AG10803 (cell line): Measurements from ENCODE around the gene CNOT1.

Experiments
- DNase-seq: peaks from one replicate; pipeline ENCODE4 v3.0.0; 2010; ENCODE audit warnings: low read depth
- H3K4me3 ChIP-seq: 2 replicates; pipeline ENCODE4 v1.5.1; 2011; ENCODE audit warnings: mild to moderate bottlenecking, low read length, control low read depth
- CTCF ChIP-seq: conservative IDR thresholded peaks from 2 replicates; pipeline ENCODE4 v1.5.1; 2011; ENCODE audit warnings: mild to moderate bottlenecking, low read length, control low read depth, inconsistent platforms

Gene CNOT1

DNA sequence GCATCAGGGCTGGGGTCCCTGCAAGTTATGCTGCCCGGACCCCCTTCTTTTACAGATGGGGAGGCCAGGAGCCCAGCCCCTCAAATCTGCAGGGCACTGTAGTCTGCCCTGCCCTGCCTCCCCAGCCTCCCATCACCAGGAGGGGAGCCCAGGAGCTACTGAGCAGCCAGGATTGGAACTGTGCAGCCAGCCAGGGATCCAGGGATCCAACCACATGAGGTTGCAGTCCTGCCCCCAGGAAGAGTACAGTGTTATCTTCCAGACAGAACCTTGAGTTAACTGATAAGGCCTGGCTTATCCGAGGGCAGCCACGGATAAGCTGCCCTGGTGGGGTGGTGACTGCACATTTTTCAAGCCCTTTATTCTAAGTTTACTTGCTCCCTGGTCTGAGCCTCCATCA is 141.1 kb downstream of the CNOT1 start:
- no peak; the same call in 1 of the 2 replicates for TF ChIP-seq CTCF
- no peak for DNase-seq
- no peak overlapping the region for H3K4me3 ChIP-seq

GRCh38 chr16:58487566-58488351 is 141.9 kb downstream of the CNOT1 start:
- peak; percentile 78 for TF ChIP-seq CTCF
- peak; percentile 68 for DNase-seq
- H3K4me3 ChIP-seq: no peak overlapping the region

GRCh38 chr16:58485184-58485887 is 144.3 kb downstream of the CNOT1 start:
- TF ChIP-seq CTCF: no peak
- DNase-seq: no peak
- H3K4me3 ChIP-seq: no peak overlapping the region

GRCh38 chr16:58481931-58482330 is 147.7 kb downstream of the CNOT1 start:
- no peak overlapping the region for H3K4me3 ChIP-seq
- no peak for DNase-seq
- no peak for TF ChIP-seq CTCF

DNA sequence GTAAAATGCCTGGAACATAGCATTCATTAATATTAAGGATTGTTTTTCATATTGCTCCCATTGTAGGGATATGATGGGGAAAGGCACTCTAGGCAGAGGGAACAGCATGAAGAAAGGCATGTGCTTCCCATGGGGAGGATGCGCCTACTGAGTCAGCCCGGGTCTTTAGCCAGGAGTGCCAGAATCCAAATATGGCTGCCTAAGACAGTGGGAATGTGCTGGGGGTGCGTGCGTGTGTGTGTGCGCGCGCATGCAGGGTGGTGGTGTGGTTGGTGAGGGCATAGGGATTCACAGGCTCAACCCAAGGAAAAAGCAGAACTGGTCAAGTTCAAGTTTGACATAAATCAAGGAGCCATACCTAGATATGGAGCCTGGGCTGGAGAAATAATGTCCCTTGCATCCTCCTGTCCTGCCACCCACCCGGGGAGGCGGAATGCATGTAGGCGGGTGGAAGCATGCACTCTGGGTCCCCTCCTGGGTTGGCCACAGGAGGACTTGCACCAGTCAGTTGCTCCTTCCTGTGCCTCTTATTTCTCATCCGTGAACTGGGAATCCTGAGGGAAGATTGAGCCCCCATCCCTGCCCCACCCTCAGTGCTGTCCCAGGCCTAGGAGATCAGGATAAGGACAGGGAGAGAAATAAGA is 148.3 kb downstream of the CNOT1 start:
- no peak for DNase-seq

GRCh38 chr16:58478427-58478826 is 151.2 kb downstream of the CNOT1 start:
- DNase-seq: no peak
- no peak for TF ChIP-seq CTCF
- H3K4me3 ChIP-seq: no peak overlapping the region

More for the DNA sequence above, 148.3 kb downstream of the CNOT1 start:
- TF ChIP-seq CTCF: no peak
- no peak overlapping the region for H3K4me3 ChIP-seq
